HG02885 (cell line): ENCODE measurements around the gene SLC6A9.

Experiments
- ATAC-seq: cut with Tn5 transposase; IDR thresholded peaks from one replicate; pipeline ENCODE4 v1.9.1; 2021; ENCODE audit warnings: mild to moderate bottlenecking; ENCODE audit not compliant: unreplicated experiment, poor library complexity

The SLC6A9 gene

DNA sequence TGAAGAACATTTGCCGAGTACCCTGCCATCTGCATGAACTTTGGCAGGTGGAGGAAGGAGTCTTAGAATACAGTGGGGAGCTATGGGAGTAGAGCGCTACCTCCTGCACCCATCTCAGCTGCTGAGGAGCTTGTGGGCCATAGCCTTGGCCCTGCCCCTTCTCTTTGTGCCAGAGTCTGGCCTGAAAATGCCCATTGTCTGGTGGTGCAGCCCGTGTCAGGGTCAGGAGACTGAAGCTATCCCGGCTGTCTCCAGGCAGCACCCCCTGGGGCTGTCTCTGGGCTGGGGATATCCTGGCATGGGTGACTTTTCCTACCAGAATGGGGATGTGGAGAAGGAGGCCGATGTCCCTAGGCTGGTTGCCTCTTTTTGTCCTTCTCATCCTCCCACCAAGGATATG lies 77.2 kb downstream of the SLC6A9 start:
- no peak for ATAC-seq

DNA sequence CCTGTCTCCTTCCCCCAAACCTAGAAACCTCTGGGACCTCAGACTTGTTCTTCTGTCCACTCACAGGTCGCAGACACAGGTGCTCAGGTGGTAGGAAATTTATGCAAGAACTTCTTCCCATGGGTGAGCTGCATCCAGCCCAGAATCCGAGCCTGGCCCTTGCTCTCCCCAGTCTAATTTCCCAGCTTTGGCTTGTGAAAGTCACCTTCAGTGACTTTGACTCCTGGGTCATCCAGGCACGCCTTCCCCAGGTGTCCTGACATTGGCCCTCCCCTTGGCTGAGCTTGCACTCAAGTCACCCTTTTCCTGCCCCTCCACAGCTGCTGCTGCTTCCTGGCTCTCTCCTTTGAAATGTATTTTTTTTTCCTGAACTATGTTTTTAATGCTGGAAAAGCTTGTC lies 77.9 kb downstream of the SLC6A9 start:
- ATAC-seq: no peak

- no peak for ATAC-seq
Observed at GRCh38 chr1:43952731-43953346, 78.4 kb downstream of the SLC6A9 start.

DNA sequence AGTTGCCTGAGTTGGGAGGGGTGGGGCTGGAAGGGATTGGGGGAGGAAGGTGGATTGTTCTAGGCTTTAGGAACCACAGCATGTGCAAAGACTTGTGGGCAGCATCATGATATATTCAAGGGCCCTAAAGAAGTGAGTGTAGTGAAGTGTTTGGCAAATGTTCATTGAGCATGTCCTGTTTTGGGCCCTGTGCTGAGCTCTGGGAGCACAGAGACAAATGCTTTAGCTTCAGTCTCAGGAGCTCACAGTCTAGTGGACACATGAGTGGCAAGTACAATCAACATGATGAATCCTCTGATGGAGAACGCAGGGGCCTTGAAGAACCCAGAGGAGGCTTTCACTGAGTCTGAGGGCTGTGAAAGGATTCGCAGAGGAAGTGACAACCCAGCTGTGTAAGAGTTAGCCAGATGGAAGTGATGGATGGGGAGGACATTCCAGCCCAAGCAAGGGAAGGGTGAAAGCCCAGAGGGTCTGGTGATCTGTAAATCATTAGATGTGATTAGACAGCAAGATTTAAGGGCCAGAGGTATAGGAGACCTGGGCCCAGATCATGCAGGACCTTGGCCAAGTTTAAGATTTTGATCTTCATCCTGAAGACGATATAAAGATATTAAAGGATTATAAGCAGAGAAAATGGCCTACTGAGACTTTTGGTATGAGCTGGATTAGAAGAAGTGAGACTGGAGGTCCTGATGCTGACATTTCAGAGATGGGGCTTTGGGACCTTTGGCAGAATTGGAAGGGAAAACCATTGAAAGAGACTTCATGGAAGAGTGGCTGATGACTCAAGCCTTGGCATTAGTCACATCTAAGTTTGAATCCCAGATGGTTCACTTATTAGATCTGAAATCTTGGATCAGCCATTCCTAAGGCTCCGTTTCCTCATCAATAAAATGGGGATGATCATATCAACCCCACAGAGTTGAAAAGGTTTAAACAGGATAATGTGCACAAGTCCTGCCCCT lies 80.0 kb downstream of the SLC6A9 start:
- ATAC-seq: no peak

GRCh38 chr1:43949678-43950077 lies 81.6 kb downstream of the SLC6A9 start:
- ATAC-seq: no peak

GRCh38 chr1:43947874-43948437 lies 83.3 kb downstream of the SLC6A9 start:
- no peak for ATAC-seq

- no peak for ATAC-seq
Observed at GRCh38 chr1:43947061-43947873, 84.0 kb downstream of the SLC6A9 start.
